ENCODE measurements around the gene CHP1. TPM values are rescaled to one million over a fixed set of nuclear protein-coding genes. Genes with fewer than 3 reads are reported as not detected.
"Not testable (repeated sequence)": the region's sequence is repeated elsewhere in the genome, so short reads cannot be mapped to it uniquely, and the experiment has no call there.

CHP1 gene
- total RNA-seq, 2 experiments from 2014 or later, result 37.7 to 39.8 TPM

- H3K4me1 Mint-ChIP-seq (ENCODE audit: low read depth), result peaks cover 22% of the 10 kb centered on the region
Observed at GRCh38 chr15:41231422-41232226, 556 bp downstream of the CHP1 start.

GRCh38 chr15:41233367-41233771, 2.3 kb downstream of the CHP1 start:
- Mint-ChIP-seq H3K4me3 (no peak overlapping the region), H3K27ac (no peak overlapping the region), H3K27me3 (ENCODE audit: low read depth) (no peaks in the 10 kb centered on the region), H3K4me1 (ENCODE audit: low read depth) (peaks cover 22% of the 10 kb centered on the region), H3K9me3 (no peaks in the 10 kb centered on the region), H3K36me3 (ENCODE audit: low read depth) (no peaks in the 10 kb centered on the region)
- intact Hi-C loops (cut with micrococcal nuclease), result loop anchor here (5.0 kb wide), 2 partner anchors 169 to 426 kb away; partner anchors contain the start of genes DNAJC17, NDUFAF1 and ZFYVE19
- peak; percentile 5 for DNase-seq
- CTCF ChIA-PET, result no interaction called here

More at GRCh38 chr15:41231422-41232226, 556 bp downstream of the CHP1 start:
- no peaks in the 10 kb centered on the region for H3K9me3 Mint-ChIP-seq
- no peaks in the 10 kb centered on the region for H3K36me3 Mint-ChIP-seq (ENCODE audit: low read depth)
- intact Hi-C loops (cut with micrococcal nuclease), result loop anchor here (1.0 to 5.0 kb wide), 11 partner anchors 52 to 637 kb away; partner anchors contain the start of genes CHAC1, DNAJC17, INO80 and KNL1
- no peak for DNase-seq
- CTCF ChIA-PET, result interaction anchor here (0.6 to 1.8 kb wide), 15 partner anchors 14 to 662 kb away, joined by 3 to 6 read pairs (median 3); partner anchors contain the start of genes NUSAP1 and RPUSD2
- H3K27ac Mint-ChIP-seq, result peak overlapping the region; percentile 87
- H3K4me3 Mint-ChIP-seq, result peak overlapping the region; percentile 88
- H3K27me3 Mint-ChIP-seq (ENCODE audit: low read depth), result no peaks in the 10 kb centered on the region

GRCh38 chr15:41235228-41235627, 4.2 kb downstream of the CHP1 start:
- H3K36me3 Mint-ChIP-seq (ENCODE audit: low read depth); DNase-seq; H3K27me3 Mint-ChIP-seq (ENCODE audit: low read depth); CTCF ChIA-PET; H3K9me3 Mint-ChIP-seq; H3K27ac Mint-ChIP-seq; H3K4me3 Mint-ChIP-seq; intact Hi-C loops (cut with micrococcal nuclease): not testable (repeated sequence)
- peaks cover 22% of the 10 kb centered on the region for H3K4me1 Mint-ChIP-seq (ENCODE audit: low read depth)

- H3K9me3 Mint-ChIP-seq, result no peaks in the 10 kb centered on the region
- CTCF ChIA-PET, result no interaction called here
- intact Hi-C loops (cut with micrococcal nuclease), result no loop called here
- no peaks in the 10 kb centered on the region for H3K36me3 Mint-ChIP-seq (ENCODE audit: low read depth)
- H3K27ac Mint-ChIP-seq, result no peak overlapping the region
- H3K4me3 Mint-ChIP-seq, result no peak overlapping the region
- H3K4me1 Mint-ChIP-seq (ENCODE audit: low read depth), result peaks cover 16% of the 10 kb centered on the region
- DNase-seq, result no peak
- no peaks in the 10 kb centered on the region for H3K27me3 Mint-ChIP-seq (ENCODE audit: low read depth)
Observed at GRCh38 chr15:41235929-41236328, 4.9 kb downstream of the CHP1 start.

- H3K36me3 Mint-ChIP-seq (ENCODE audit: low read depth), result no peaks in the 10 kb centered on the region
Observed at GRCh38 chr15:41238100-41238499, 7.0 kb downstream of the CHP1 start.

GRCh38 chr15:41241221-41241964, 10.3 kb downstream of the CHP1 start:
- Mint-ChIP-seq H3K9me3 (no peaks in the 10 kb centered on the region), H3K36me3 (ENCODE audit: low read depth) (peaks cover 2% of the 10 kb centered on the region), H3K4me1 (ENCODE audit: low read depth) (no peaks in the 10 kb centered on the region), H3K27ac (no peak overlapping the region), H3K27me3 (ENCODE audit: low read depth) (no peaks in the 10 kb centered on the region), H3K4me3 (no peak overlapping the region)
- intact Hi-C loops (cut with micrococcal nuclease), result no loop called here
- CTCF ChIA-PET, result interaction anchor here (1.1 kb wide), 1 partner anchor 12 kb away, joined by 3 read pairs; no protein-coding TSS in a partner anchor
- no peak for DNase-seq

More at GRCh38 chr15:41238100-41238499, 7.0 kb downstream of the CHP1 start:
- intact Hi-C loops (cut with micrococcal nuclease), result no loop called here
- DNase-seq, result no peak
- Mint-ChIP-seq H3K4me1 (ENCODE audit: low read depth) (no peaks in the 10 kb centered on the region), H3K4me3 (no peak overlapping the region), H3K9me3 (no peaks in the 10 kb centered on the region), H3K27ac (no peak overlapping the region), H3K27me3 (ENCODE audit: low read depth) (no peaks in the 10 kb centered on the region)
- CTCF ChIA-PET, result interaction anchor here (0.7 kb wide), 2 partner anchors 20 to 262 kb away, joined by 3 to 4 read pairs; no protein-coding TSS in a partner anchor

DNA sequence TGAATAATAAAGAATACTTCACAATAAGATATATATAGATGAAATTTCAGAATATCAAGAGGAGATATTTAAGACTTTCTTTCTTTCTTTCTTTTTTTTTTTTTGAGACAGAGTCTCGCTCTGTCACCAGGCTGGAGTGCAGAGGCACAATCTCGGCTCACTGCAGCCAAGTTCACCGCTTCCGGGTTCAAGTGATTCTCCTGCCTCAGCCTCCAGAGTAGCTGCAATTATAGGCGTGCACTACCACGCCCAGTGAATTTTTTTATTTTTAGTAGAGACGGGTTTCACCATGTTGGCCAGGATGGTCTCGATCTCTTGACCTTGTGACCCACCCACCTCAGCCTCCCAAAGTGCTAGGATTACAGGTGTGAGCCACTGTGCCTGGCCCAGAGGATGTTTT, 19.7 kb downstream of the CHP1 start:
- H3K9me3 Mint-ChIP-seq; DNase-seq; H3K27me3 Mint-ChIP-seq (ENCODE audit: low read depth); H3K4me1 Mint-ChIP-seq (ENCODE audit: low read depth); H3K4me3 Mint-ChIP-seq; H3K36me3 Mint-ChIP-seq (ENCODE audit: low read depth); H3K27ac Mint-ChIP-seq; CTCF ChIA-PET; intact Hi-C loops (cut with micrococcal nuclease): not testable (repeated sequence)

DNA sequence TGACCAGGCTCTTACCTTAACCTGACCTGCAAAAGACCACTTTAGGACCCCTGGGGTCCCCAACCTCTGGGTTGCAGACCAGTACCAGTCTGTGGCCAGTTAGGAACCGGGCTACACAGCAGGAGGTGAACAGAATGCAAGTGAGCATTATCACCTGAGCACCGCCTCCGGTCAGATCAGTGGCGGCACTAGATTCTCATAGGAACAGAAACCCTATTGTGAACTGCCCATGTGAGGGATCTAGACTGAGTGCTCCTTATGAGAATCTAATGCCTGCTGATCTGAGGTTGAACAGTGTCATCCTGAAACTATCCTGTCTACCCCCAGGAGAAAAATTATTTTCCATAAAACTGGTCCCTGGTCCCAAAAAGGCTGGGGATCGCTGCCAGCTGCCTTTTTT, 20.3 kb downstream of the CHP1 start:
- Mint-ChIP-seq H3K4me1 (ENCODE audit: low read depth) (no peaks in the 10 kb centered on the region), H3K4me3 (no peak overlapping the region), H3K27me3 (ENCODE audit: low read depth) (no peaks in the 10 kb centered on the region), H3K9me3 (no peaks in the 10 kb centered on the region), H3K27ac (no peak overlapping the region), H3K36me3 (ENCODE audit: low read depth) (no peaks in the 10 kb centered on the region)
- no peak for DNase-seq
- intact Hi-C loops (cut with micrococcal nuclease), result no loop called here
- CTCF ChIA-PET, result interaction anchor here (0.7 kb wide), 1 partner anchor 261 kb away, joined by 3 read pairs; no protein-coding TSS in a partner anchor

GRCh38 chr15:41254560-41254959, 23.5 kb downstream of the CHP1 start:
- no peak overlapping the region for H3K27ac Mint-ChIP-seq
- H3K4me1 Mint-ChIP-seq (ENCODE audit: low read depth), result no peaks in the 10 kb centered on the region
- H3K9me3 Mint-ChIP-seq, result no peaks in the 10 kb centered on the region
- H3K27me3 Mint-ChIP-seq (ENCODE audit: low read depth), result no peaks in the 10 kb centered on the region
- H3K4me3 Mint-ChIP-seq, result no peak overlapping the region
- peaks cover 3% of the 10 kb centered on the region for H3K36me3 Mint-ChIP-seq (ENCODE audit: low read depth)
- no peak for DNase-seq
- CTCF ChIA-PET, result interaction anchor here (0.5 kb wide), 1 partner anchor 88 kb away, joined by 5 read pairs; no protein-coding TSS in a partner anchor
- intact Hi-C loops (cut with micrococcal nuclease), result no loop called here

- Mint-ChIP-seq H3K4me3 (no peak overlapping the region), H3K4me1 (ENCODE audit: low read depth) (no peaks in the 10 kb centered on the region), H3K27ac (no peak overlapping the region), H3K27me3 (ENCODE audit: low read depth) (no peaks in the 10 kb centered on the region), H3K9me3 (no peaks in the 10 kb centered on the region), H3K36me3 (ENCODE audit: low read depth) (peaks cover 3% of the 10 kb centered on the region)
- intact Hi-C loops (cut with micrococcal nuclease), result no loop called here
- CTCF ChIA-PET, result interaction anchor here (0.6 kb wide), 1 partner anchor 17 kb away, joined by 3 read pairs; no protein-coding TSS in a partner anchor
- DNase-seq, result no peak
Observed at GRCh38 chr15:41256103-41256502, 25.0 kb downstream of the CHP1 start.

- CTCF ChIA-PET, result no interaction called here
- Mint-ChIP-seq H3K27ac (no peak overlapping the region), H3K27me3 (ENCODE audit: low read depth) (no peaks in the 10 kb centered on the region), H3K4me3 (no peak overlapping the region), H3K36me3 (ENCODE audit: low read depth) (peaks cover 3% of the 10 kb centered on the region), H3K4me1 (ENCODE audit: low read depth) (no peaks in the 10 kb centered on the region), H3K9me3 (no peaks in the 10 kb centered on the region)
- intact Hi-C loops (cut with micrococcal nuclease), result no loop called here
- no peak for DNase-seq
Observed at GRCh38 chr15:41256577-41257038, 25.5 kb downstream of the CHP1 start.

- peaks cover 3% of the 10 kb centered on the region for H3K36me3 Mint-ChIP-seq (ENCODE audit: low read depth)
Observed at GRCh38 chr15:41258750-41259471, 27.8 kb downstream of the CHP1 start.

More at GRCh38 chr15:41258750-41259471, 27.8 kb downstream of the CHP1 start:
- Mint-ChIP-seq H3K27me3 (ENCODE audit: low read depth) (no peaks in the 10 kb centered on the region), H3K4me1 (ENCODE audit: low read depth) (no peaks in the 10 kb centered on the region), H3K27ac (no peak overlapping the region), H3K4me3 (no peak overlapping the region), H3K9me3 (no peaks in the 10 kb centered on the region)
- intact Hi-C loops (cut with micrococcal nuclease), result no loop called here
- DNase-seq, result no peak
- CTCF ChIA-PET, result interaction anchor here (0.6 kb wide), 1 partner anchor 89 kb away, joined by 4 read pairs; no protein-coding TSS in a partner anchor
